HTERT RPE-1 (cell line): ENCODE results near the gene CORO6.

Experiments
- in situ Hi-C: fragments of 300-500 bp; cut with MboI; formaldehyde crosslinking; loops from 4 replicates; pipeline ENCODE4 v1.14.3; 2020; ENCODE audit warnings: low sequenced_read_pairs

Gene CORO6

DNA sequence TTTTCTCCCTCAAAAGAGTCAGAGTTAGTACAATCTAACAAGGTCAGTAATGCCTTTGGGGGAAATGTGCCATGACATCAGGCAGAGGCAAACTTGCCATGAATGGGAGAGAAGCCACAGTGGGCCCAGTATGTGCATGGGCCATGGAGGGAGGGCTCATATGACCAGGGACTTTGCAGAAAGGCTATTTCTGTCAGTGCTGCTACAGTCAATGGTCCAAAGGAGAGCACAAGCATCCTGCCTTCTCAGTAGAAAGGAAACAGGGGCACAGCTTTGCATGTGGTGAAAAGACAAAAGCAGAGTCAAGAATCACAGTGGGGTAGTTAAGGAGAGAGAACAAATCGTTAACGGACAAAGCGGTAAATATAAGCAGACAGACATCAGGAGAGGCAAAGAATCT lies 11.2 kb upstream of the CORO6 start:
- in situ Hi-C loops: no loop called here

DNA sequence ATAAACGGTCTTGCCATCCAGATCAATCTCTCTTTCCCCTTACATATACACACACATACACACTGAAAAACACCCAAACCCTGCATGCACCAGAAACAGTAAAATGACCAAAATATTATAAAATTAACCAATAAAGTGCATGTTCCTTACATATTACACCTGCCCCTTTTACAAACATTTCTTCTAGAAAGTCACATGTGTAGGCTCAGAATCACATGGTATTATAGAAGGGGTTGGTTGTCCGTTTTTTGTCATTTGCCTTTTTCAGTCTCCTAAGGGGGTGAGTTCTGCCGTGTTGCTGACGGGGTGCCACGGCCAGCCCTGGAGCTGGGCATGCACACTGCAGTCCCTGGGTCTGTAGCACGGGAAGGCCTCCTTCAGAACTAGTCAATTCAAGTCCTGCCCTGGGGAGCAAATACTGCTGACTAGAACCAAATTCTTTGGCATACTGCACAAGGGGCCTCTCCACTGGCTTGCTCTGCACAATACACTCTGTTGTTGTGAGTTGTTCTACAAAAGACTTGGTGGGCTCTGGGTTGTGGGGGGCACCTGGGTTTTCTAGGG lies 8.0 kb upstream of the CORO6 start:
- in situ Hi-C loops: no loop called here

DNA sequence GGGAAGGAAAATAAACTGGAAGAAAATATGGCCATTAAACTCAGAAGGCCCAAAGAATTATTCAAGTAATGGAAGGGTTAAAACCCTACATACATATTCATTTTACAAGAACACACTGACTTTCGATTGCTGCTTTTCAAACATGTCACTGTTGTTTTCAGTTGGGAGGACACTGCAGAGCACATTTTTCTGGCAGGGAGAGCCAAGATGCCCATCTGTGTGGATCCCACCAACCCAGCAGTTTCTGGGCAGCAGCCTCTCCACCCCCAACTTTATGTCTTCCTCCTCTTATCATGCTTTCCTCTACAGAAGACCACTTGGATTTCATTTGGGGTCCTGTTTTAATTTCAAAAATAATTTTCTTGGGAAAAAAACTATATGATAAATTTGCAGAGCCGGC lies 7.1 kb upstream of the CORO6 start:
- in situ Hi-C loops: no loop called here

DNA sequence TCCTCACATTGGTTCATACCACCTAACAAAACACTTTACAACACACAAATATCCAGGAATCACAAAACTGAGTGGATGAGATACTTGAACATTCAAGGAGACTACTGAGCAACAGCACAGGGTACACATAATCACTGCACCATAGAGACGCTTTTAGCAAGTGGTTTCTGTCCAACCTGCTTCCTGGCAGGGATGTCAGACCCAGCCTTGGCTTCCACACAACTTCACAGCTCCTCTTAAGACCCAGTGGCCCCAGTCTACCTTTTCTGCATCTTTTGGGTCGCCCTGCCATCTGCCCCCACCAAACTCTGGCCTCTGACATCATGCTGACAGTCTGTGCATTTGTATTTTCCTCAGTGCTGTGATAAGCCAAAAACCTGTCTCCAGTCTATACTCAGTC lies 5.9 kb upstream of the CORO6 start:
- in situ Hi-C loops: no loop called here

DNA sequence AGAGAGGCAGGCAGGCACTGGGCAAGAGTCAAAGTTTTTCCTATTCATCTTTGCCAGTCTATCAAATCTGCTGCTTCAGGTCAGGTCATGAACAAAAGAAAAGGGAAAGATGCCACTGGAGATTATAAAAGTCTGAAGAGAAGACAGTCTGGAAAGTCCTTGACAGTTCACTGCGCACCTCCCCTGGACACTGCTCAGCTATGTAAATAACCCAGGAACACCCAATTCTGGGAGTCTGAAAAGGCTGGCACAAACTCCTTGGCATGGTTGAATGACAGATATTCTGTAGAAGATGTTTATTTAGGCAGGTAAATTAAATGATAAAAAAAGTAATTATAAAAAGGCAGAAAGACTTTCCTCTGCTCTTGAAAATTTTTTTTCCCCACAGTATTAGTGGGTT lies 5.2 kb upstream of the CORO6 start:
- in situ Hi-C loops: no loop called here

DNA sequence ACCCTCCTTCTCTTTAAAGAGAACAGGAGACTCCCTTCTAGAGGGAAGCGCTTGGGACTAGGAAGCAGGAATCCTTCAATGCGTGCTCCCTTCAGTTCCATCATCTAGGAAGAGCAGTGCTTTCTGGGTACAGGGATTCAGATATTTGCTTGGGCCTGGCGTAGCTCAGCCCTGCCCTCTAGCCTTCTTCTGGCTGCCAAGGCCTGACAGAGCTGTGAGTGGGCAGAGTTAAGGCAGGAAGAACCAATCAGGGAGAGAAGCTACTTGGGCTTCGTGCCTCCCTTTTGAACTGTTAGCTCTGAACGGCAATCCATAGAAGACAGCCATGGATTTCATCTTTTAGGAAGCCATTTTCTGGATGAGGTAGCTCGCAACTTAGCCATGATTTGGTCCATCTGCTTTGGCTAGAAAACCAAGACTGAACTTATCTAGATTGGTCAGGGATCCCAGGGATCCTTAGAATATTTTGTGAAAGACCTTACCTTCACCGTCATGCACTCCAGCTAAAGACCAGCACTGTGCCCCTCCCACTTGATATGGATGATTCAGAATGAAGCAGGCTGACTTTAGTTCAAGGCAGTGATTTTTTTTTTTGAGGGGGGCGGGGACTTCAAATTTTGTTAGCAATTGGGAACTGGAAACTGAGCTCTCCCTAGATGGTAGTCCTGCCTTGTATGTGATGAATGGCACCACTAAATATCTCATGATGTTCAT lies 2.5 kb upstream of the CORO6 start:
- in situ Hi-C loops: no loop called here

DNA sequence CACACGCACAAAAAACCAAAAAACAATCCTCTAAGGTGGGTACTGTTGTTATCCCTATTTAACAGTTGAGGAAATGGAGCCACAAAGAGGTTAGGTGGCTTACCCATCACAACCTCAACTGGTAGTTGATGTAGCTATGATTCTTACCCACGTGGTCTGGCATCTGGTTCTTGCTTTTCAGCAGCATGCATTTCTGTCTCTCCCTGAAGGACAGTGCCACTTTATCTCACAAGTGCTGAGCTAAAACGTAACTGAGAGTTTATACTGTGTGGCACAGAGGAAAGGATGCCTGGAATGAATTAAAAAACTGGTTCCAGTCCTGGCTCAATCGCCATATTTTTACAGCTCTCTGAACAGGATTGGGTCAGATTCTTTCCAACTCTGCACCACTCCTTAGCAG lies 1.9 kb upstream of the CORO6 start:
- in situ Hi-C loops: no loop called here

DNA sequence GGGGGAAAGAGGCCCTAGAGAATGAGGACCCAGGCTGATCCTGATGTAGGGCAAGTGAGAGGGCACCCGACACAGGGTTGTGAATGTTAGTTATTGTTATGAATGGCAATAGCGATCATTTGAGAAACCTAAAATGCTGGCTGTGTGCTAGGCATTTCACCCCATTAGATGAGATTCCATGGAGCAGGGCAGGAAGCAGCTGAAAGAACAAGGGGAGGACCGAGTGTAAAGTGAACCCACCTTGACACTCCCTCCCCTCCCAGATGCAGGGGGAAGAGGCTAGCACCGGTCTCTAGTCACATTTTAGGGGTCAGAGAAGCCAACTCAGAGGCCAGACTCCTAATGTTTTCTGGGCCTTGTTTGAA lies 553 bp upstream of the CORO6 start:
- in situ Hi-C loops: no loop called here

DNA sequence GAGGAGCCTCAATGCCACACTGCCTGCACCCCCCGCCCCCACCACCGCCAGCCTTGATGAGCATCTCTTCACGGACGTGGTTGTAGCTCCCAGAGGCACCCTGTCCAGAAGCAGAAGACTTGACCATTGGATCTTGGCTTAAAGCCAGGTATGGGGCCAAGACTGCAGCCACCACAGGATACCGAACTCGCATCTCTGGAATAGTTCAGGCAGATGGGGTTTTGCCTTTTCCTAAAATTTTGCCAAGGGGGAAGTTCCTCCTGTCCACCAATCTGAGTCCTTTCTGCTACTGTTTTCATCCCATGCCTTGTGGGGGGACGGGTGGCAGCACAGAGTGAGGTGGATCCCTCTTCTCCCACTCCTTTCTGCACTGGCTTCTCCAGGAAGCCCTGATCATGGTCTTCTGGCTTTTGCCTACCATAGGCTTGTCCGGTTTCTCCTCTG lies 939 bp downstream of the CORO6 start:
- in situ Hi-C loops: no loop called here

DNA sequence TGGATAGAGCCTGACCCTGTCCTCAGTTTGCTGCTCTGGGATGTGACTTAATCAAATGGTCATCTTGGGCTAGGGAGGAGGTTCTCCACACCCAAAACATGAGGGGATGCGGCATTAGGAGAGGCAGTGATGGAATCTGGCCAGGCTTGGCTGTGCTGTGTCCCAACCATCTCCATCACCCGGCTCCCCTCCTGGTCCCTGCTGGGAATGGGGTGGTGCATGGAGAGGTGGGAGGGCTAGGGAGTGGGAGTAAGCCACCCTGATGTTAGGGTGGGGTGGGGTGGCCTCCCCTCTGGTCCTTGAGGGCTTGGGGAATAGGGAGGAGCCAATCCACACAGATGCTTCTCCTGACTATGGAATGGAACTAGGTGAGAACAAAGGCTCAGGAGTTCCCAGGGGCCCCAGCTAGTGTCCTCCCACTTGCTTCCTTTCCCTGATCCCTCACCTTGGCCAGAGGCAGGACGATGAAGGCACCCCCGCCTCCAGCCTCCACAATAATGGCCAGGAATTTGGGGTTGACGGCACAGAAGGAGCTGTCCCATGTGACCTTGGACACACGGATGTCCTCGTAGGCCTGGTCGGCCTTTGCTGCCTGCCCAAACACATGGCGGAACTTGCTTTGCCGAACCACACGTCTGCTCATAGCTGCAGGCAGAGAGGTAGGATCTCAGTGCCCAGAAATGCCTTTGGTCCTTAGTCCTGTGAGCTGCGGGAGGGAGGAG lies 1.8 kb downstream of the CORO6 start:
- in situ Hi-C loops: no loop called here

DNA sequence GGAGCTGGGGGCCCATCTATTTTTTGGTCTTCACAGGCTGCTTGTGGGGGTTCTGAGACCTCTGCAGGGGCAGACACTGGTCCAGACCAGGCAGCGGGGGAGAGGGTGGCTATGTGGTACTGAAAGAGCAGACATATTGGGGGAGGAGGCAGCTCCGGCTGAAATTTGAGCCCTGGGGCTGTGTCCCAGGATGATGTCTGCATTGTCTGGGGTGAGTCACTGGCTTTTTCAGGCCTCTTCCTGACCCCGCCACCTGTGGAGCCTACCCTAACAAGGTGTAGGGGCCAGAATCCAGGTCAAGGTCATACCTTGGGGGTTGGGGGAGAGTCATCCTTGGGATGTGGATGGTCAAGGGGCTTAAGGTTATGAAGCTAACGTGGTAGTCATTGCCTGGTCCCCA lies 2.4 kb downstream of the CORO6 start:
- in situ Hi-C loops: no loop called here

DNA sequence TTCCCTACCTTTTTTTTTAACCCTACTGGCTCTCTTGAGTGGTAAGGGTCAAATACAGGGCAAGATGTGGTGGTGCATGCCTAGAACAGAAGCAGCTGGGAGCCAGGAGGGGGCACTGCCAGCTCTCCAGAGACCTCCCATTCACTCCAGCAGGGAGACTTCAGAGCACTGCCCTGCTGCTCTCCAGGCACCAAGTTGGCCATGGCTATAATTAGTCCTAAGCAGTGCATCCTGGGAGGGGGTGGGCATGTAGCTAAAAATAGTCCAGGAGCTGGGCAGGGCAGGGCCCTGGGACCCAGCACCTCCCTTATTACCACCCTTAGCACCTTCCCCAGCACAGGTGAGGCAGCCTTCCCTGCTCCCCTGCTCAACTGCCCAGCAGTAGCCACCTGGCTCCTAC lies 3.5 kb downstream of the CORO6 start:
- in situ Hi-C loops: no loop called here

DNA sequence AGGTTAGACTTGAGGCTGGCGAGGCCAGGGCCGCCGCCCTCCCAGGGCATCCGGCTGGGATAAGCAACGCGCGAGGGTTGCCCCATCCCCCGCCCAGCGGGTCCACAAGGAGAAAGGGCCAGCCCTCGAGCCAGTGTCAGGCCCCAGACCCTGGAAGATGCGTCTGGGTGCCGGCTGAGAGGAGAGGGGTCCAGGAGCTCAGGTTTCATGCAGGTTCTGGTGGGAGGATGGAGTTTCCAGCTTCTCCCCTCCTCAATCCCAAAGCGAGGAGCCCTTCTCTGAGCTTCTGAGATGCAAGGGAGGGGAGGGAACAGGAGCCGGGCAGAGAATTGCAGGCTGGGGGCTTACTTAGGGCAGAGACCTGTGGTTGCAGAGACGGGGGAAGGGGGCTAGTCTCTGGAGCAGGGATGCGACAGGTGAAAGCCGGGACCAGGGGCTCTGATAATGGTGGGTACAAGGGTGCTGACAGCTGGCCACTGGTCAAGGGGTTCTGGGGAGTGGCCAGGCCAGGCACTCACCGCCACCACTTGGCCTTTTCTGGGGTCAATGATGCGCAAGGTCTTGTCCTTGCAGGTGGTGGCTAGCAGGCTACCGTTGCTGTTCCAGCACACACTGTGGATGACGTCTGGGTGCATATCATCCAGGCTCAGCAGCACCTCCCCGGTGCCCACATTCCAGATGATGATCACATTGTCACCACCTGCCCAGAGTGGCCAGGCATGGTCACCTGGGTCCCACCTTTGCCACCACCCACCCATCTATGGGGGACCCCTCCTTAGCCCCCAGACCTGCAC lies 4.2 kb downstream of the CORO6 start:
- in situ Hi-C loops: no loop called here

DNA sequence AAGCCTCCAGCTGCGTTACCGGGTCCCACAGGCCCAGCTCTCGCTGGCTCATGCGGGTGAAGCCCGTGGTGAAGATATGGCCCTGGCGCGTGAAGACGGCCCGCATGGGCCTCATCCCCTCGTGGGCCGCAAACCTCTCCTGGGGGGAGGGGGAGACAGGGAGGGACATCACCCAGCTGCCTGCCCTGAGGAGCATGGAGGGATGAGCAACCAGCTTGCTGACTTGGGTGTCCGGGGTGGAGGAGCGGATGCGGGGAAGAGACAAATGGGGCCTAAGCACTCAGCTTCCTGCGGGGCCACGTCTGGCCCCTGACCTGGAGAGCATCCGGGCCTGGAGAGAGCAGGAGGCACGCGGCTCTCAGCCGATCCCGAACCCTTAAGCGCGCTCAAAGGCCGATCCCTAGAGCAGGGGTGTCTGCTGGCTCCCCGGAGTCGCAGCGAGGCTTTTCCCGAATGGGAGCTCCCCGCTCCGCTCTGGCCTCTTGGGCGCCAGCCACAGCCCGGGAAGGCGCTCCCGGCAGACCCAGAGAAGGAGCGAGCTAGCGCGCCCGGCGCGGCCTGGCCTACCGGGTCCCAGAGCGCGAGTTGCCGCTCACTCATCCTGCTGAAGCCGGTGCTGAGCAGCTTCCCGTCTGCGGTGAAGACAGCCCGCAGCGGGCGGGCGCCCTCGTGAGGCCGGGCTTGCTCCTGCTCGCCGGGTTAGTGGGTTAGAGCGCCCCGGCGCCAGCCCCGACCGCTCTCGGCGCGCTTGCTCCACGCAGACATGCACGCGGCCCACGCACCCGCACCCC lies 5.0 kb downstream of the CORO6 start:
- in situ Hi-C loops: no loop called here

DNA sequence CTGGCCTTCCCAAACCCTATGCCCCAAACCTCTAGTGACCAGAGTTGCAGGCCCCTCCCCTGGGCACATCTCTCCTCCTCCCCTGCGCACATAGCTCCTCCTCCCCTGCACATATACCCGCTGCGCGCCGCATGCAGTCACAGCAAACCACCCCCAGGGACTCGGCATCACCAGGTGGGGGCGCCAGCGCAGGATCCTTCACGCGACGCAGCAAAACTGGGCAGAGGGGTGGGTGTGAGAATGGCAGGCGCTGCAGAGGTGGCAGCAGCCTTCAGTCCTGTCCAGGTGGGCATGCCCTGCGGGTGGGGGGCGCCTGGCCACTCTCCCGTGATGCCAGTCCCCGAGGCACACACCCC lies 5.6 kb downstream of the CORO6 start:
- in situ Hi-C loops: no loop called here

DNA sequence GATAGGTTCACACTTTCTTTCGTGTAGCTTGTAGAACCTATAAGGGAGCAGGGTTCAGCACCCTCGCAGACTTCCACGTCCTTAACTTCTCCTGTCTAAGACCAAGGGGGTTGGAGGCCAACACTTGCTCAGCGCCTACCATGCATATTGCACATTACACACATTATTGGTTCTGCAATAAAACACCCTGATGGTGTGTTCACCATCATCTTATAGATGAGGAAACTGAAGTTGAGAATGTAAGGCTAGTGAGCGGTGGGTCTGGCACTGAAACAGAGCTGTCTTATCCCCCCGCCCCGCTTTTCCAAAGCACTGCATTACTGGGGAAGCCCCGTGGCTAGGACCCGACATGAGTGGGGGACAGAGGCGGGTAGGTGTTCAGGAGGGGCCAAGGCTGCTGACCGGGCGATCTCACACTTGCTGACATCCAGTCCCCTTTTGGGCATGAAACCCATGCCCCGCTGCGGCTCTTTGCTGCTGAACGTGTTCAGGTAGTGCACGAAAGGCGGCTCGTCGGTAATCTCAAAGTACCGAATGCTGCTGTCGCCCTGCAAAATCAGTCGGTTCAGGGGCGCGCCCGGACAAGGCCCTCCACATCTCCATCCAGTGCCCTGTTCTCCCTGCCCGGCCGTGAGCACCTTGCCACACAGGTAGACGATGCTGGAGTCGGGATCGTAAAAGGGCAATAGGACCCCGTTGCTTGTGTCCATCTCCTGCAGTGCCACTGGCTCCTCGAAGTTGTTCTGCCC lies 6.2 kb downstream of the CORO6 start:
- in situ Hi-C loops: no loop called here

DNA sequence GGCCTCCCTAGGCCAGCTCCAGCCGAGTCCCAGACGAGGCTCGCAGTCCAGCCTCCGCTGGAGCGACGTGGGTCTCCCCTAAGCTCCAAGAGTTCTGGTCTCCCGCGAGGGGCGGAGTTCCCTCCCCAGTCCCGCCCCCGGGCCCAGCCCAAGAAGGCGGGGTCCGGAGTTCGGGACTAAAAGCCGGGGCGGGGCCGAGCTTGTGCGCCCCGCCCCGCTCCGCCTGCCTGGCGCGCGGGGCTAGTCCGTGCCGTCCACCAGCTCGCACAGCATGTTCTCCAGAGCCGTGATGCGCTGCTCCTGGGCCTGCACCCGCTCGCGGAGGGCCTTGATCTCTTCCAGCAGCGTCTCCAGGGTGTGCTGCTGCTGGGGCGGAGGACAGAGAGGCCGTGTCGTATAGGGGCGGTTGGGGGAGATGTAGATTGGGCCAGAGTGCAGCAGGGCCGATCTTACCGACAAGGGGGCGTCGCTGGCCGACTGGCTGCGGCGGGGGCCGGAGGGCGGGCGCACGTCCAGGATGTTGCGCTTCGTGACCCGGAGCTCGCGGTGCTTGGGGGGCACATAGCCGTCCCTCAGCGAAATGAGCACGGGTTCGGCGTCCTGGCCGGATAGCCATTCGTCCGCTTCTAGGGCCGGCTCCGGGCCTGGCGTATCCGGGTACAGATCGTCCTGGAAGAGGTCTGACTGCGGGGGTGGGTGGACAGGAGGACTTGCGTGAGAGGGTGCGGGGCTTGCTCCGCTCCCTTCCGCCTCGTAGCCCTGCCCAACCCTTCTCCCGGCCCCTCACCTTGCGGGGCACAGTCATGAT lies 7.0 kb downstream of the CORO6 start:
- in situ Hi-C loops: no loop called here

DNA sequence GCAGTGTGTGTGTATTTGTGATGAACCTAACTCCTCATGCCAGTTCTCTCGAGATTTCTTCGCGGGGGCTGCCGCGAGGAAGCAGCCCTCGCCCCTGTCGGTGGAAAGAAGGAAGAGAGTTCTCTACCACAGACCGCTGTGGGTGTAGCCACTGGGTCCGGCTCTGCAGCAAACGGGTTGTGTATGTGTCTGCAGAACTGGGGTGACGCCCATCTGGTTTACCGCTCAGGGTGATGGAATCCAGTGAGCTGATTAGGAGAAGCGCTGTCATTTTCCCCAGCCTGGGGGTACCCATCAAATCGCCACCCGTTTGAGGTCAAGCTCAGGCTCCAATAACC lies 7.7 kb downstream of the CORO6 start:
- in situ Hi-C loops: no loop called here

DNA sequence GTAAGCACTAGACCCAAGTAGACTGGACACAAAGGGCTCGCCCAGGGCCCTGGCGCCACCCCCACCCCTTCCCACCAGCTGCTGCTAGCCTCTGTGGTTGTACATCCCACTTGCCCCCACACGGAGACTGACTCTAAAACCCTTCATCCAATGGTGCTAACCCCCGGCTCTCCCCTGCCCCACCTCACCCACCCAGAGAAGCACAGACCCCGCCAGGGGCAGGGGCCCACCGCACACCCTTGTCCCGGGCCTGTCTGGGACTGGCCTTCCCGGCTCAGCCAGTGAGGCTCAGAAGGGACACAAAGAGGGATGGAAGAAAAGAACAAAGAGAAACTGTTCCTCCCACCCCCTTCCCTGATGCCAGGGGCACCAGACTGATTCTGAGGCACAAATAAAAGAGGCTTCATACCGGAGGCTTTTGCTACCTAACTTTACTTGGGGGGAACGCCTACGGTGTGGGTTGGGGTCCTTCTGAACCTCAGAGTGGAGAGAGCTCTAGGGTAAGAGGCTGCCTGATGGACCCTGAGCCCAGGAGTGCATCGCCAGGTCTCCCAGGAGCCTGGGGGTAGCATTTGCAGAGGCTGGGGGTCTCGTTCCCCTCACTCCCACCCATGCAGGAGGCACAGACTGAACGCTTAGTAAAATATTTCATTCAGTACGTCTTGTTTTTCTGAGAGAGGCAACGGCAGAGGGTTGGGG lies 8.2 kb downstream of the CORO6 start:
- in situ Hi-C loops: no loop called here
